ENCODE data around the gene TMEM183A. TPM values are rescaled to one million over a fixed set of nuclear protein-coding genes. Genes with fewer than 3 reads are reported as not detected.
"Not testable (repeated sequence)": the region's sequence is repeated elsewhere in the genome, so short reads cannot be mapped to it uniquely, and the experiment has no call there.

TMEM183A gene
- total RNA-seq, 4 donors from 2014 or later = 69.2 to 75.8 (median 72.8) TPM

- ATAC-seq (ENCODE audit: low FRiP score) (no peak), DNase-seq (ENCODE audit: low spot score) (no peak)
- TF ChIP-seq CTCF (IDR thresholded peaks at IDR 0.05) = no peak
Observed at GRCh38 chr1:202974856-202975255, 32.3 kb upstream of the TMEM183A start.

- no peak for TF ChIP-seq CTCF (IDR thresholded peaks at IDR 0.05)
- ATAC-seq (ENCODE audit: low FRiP score) (no peak), DNase-seq (ENCODE audit: low spot score) (no peak)
Observed at GRCh38 chr1:202976633-202977032, 30.5 kb upstream of the TMEM183A start.

- TF ChIP-seq CTCF (IDR thresholded peaks at IDR 0.05) = no peak
- ATAC-seq (ENCODE audit: low FRiP score) = no peak
- no peak for DNase-seq (ENCODE audit: low spot score)
Observed at GRCh38 chr1:202979459-202979858, 27.7 kb upstream of the TMEM183A start.

- ATAC-seq (ENCODE audit: low FRiP score) (no peak), DNase-seq (ENCODE audit: low spot score) (no peak)
- TF ChIP-seq CTCF (IDR thresholded peaks at IDR 0.05) = no peak
Observed at GRCh38 chr1:202981939-202982338, 25.2 kb upstream of the TMEM183A start.

GRCh38 chr1:202982715-202983430 is 24.3 kb upstream of the TMEM183A start:
- TF ChIP-seq CTCF (IDR thresholded peaks at IDR 0.05) = no peak
- no peak for ATAC-seq (ENCODE audit: low FRiP score)
- DNase-seq (ENCODE audit: low spot score) = no peak

- DNase-seq (ENCODE audit: low spot score); ATAC-seq (ENCODE audit: low FRiP score): not testable (repeated sequence)
Observed at GRCh38 chr1:202986120-202986519, 21.1 kb upstream of the TMEM183A start.

GRCh38 chr1:202987255-202987654 is 19.9 kb upstream of the TMEM183A start:
- TF ChIP-seq CTCF (IDR thresholded peaks at IDR 0.05) = no peak
- no peak for ATAC-seq (ENCODE audit: low FRiP score)

More at GRCh38 chr1:202987255-202987654, 19.9 kb upstream of the TMEM183A start:
- DNase-seq (ENCODE audit: low spot score) = no peak

Measured in omental fat pad (tissue), 4 donors.